GM23248 (cell line): Measurements from ENCODE around the gene TYW1B. TPM values are rescaled to one million over a fixed set of nuclear protein-coding genes. Genes with fewer than 3 reads are reported as not detected.
"Not testable (repeated sequence)": the region's sequence is repeated elsewhere in the genome, so short reads cannot be mapped to it uniquely, and the experiment has no call there.

ENCODE experiments used
- DNase-seq: peaks from one replicate; pipeline ENCODE4 v3.0.0-alpha.2; 2015
- H2AFZ ChIP-seq: fragments of 200-600 bp; sonication (generic); 2 replicates; pipeline ENCODE4 v1.6.1; 2016; ENCODE audit warnings: antibody characterized with exemption
- H3F3A ChIP-seq: fragments of 200-600 bp; sonication (generic); 2 replicates; pipeline ENCODE4 v1.6.1; 2016; ENCODE audit warnings: mild to moderate bottlenecking, antibody characterized with exemption, mixed run types; ENCODE audit not compliant: insufficient read depth
- H3K27ac ChIP-seq: fragments of 200-600 bp; sonication (generic); 2 replicates; pipeline ENCODE4 v1.5.1; 2016; ENCODE audit warnings: mild to moderate bottlenecking
- H3K27me3 ChIP-seq: fragments of 200-600 bp; sonication (generic); replicated peaks from 2 replicates; pipeline ENCODE4 v1.6.1; 2016; ENCODE audit warnings: mild to moderate bottlenecking; ENCODE audit not compliant: insufficient read depth
- H3K36me3 ChIP-seq: fragments of 200-600 bp; sonication (generic); 2 replicates; pipeline ENCODE4 v1.6.1; 2016; ENCODE audit warnings: low read depth, mild to moderate bottlenecking
- H3K4me1 ChIP-seq: fragments of 200-600 bp; sonication (generic); 2 replicates; pipeline ENCODE4 v1.6.1; 2016; ENCODE audit warnings: mild to moderate bottlenecking; ENCODE audit not compliant: insufficient read depth
- H3K4me2 ChIP-seq: fragments of 200-600 bp; sonication (generic); one replicate; pipeline ENCODE4 v1.6.1; 2016; ENCODE audit warnings: mild to moderate bottlenecking; ENCODE audit not compliant: unreplicated experiment
- H3K4me3 ChIP-seq: fragments of 200-600 bp; sonication (generic); 2 replicates; pipeline ENCODE4 v1.5.1; 2016; ENCODE audit warnings: mild to moderate bottlenecking
- H3K79me2 ChIP-seq: fragments of 200-600 bp; sonication (generic); 2 replicates; pipeline ENCODE4 v1.6.1; 2016; ENCODE audit warnings: mild to moderate bottlenecking; ENCODE audit not compliant: insufficient read depth
- H3K9ac ChIP-seq: fragments of 200-600 bp; sonication (generic); 2 replicates; pipeline ENCODE4 v1.6.1; 2016; ENCODE audit warnings: mild to moderate bottlenecking
- H3K9me2 ChIP-seq: fragments of 200-600 bp; sonication (generic); 2 replicates; pipeline ENCODE4 v1.6.1; 2016; ENCODE audit warnings: mixed run types, mild to moderate bottlenecking, moderate library complexity; ENCODE audit not compliant: insufficient read depth
- H3K9me3 ChIP-seq: fragments of 200-600 bp; sonication (generic); one replicate; pipeline ENCODE4 v1.6.1; 2017; ENCODE audit warnings: low read depth
- H4K20me1 ChIP-seq: fragments of 200-600 bp; sonication (generic); 2 replicates; pipeline ENCODE4 v1.6.0; 2016; ENCODE audit not compliant: insufficient read depth
- WGBS, 2 experiments: methylation state at CpG; one replicate each; pipeline ENCODE4 v1.1.6; 2015 to 2017; ENCODE audit warnings: low lambda C conversion rate in 2 of 2, low coverage in 1 of 2; ENCODE audit errors: missing lambda C conversion rate in 2 of 2; 5-methylcytosine and 5-hydroxymethylcytosine counted together
- in situ Hi-C: fragments of 300-500 bp; cut with MboI; formaldehyde crosslinking; loops from 2 replicates; pipeline ENCODE4 v1.15.0; 2020
- polyA plus RNA-seq: library from polyadenylated mRNA; unstranded; fragments of >200 nt; fragmentation: Nextera tagmentation; extraction: Ambion mirVana; gene quantifications from 2 replicates; pipeline ENCODE4 v1.2.1, GENCODE V29; 2016
- total RNA-seq: library from RNA; depleted of rRNA; stranded (reverse); fragments of >200 nt; shearing (Covaris generic); gene quantifications from 2 replicates; pipeline ENCODE4 v1.2.3, GENCODE V29; 2014

TYW1B gene
- total and polyA plus RNA-seq, 2 experiments from 2014 or later, result 0.75 to 1.6 TPM

GRCh38 chr7:72609761-72610160 lies 218.2 kb downstream of the TYW1B start:
- H3K27me3 ChIP-seq, H3K4me1 ChIP-seq, H3F3A ChIP-seq, H3K36me3 ChIP-seq, H4K20me1 ChIP-seq, H3K9me3 ChIP-seq, DNase-seq, H3K9me2 ChIP-seq, H2AFZ ChIP-seq, H3K4me2 ChIP-seq, H3K27ac ChIP-seq, H3K9ac ChIP-seq, in situ Hi-C loops, H3K4me3 ChIP-seq, H3K79me2 ChIP-seq: not testable (repeated sequence)
- 85 to 89% methylated on average over 5 of the region's 5 CpGs for WGBS, 2 experiments

DNA sequence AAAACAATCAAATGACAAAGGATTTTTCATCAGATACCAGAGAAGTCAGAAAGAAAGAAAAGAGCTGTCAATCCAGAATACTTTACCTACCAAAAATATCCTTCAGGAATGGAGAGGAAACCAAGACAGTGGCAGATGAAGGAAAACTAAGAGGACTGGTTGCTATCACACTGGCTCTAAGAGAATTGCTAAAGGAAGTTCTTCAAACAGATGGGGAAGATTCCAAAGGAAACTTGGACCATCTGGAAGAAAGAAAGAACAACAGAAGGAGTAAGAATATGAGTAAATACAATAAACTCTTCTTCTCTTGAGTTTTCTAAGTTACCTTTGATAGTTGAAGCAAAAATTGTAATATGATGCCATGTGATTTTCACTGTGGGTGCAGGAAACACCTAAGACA lies 220.0 kb downstream of the TYW1B start:
- H3K9me2 ChIP-seq, H3K4me1 ChIP-seq, H2AFZ ChIP-seq, H4K20me1 ChIP-seq, in situ Hi-C loops, H3K4me2 ChIP-seq, H3K27ac ChIP-seq, H3K36me3 ChIP-seq, H3K9ac ChIP-seq, DNase-seq, H3K9me3 ChIP-seq, H3K27me3 ChIP-seq, H3F3A ChIP-seq, H3K4me3 ChIP-seq, H3K79me2 ChIP-seq: not testable (repeated sequence)

GRCh38 chr7:72605863-72606431 lies 222.1 kb downstream of the TYW1B start:
- H3K79me2 ChIP-seq, H3K4me3 ChIP-seq, H3F3A ChIP-seq, DNase-seq, H4K20me1 ChIP-seq, H3K9me3 ChIP-seq, H2AFZ ChIP-seq, H3K4me2 ChIP-seq, H3K4me1 ChIP-seq, H3K27ac ChIP-seq, in situ Hi-C loops, H3K27me3 ChIP-seq, H3K9ac ChIP-seq, H3K9me2 ChIP-seq, H3K36me3 ChIP-seq: not testable (repeated sequence)
- WGBS, 2 experiments, result 85 to 88% methylated on average over 6 of the region's 7 CpGs

- H3K27me3 ChIP-seq, H4K20me1 ChIP-seq, H3K9me2 ChIP-seq, H3K79me2 ChIP-seq, H3K27ac ChIP-seq, H3F3A ChIP-seq, DNase-seq, H3K9me3 ChIP-seq, in situ Hi-C loops, H3K4me3 ChIP-seq, H3K4me2 ChIP-seq, H3K4me1 ChIP-seq, H3K36me3 ChIP-seq, H3K9ac ChIP-seq, H2AFZ ChIP-seq: not testable (repeated sequence)
- 83 to 87% methylated on average over 17 of the region's 17 CpGs for WGBS, 2 experiments
Measured at GRCh38 chr7:72604771-72605611, 223.0 kb downstream of the TYW1B start.

- H3K27ac ChIP-seq, H3K9ac ChIP-seq, in situ Hi-C loops, DNase-seq, H2AFZ ChIP-seq, H3F3A ChIP-seq, H3K9me2 ChIP-seq, H3K36me3 ChIP-seq, H4K20me1 ChIP-seq, H3K4me3 ChIP-seq, H3K4me2 ChIP-seq, H3K9me3 ChIP-seq, H3K27me3 ChIP-seq, H3K4me1 ChIP-seq, H3K79me2 ChIP-seq: not testable (repeated sequence)
- WGBS, 2 experiments, result 86 to 94% methylated on average over 7 to 8 of the region's 8 CpGs
Measured at GRCh38 chr7:72603476-72603875, 224.5 kb downstream of the TYW1B start.
